B cell (primary cell): ENCODE measurements around the gene TRIO. TPM values are rescaled to one million over a fixed set of nuclear protein-coding genes. Genes with fewer than 3 reads are reported as not detected.

Experiments used
- ATAC-seq: fragments of 200-7000 bp; cut with Tn5 transposase; one replicate; pipeline ENCODE4 v1.10.0; 2021; ENCODE audit warnings: low read depth, mild to moderate bottlenecking, moderate number of reproducible peaks, moderate library complexity
- CTCF ChIA-PET: fragments of 350-600 bp; sonication (Branson Sonifier 250); formaldehyde crosslinking; loops from one replicate; lab custom pipeline; 2021; ENCODE audit warnings: antibody characterized with exemption, inconsistent platforms; lab: Charles Lee
- POLR2A ChIA-PET: fragments of 350-600 bp; sonication (Branson Sonifier 250); formaldehyde crosslinking; loops from one replicate; lab custom pipeline; 2021; ENCODE audit warnings: antibody characterized with exemption; lab: Charles Lee
- DNase-seq: peaks from one replicate; pipeline ENCODE4 v3.0.0; 2013
- H2AFZ ChIP-seq: 2 replicates; pipeline ENCODE4 v1.6.1; 2012; ENCODE audit warnings: mild to moderate bottlenecking, low read depth, low read length; ENCODE audit not compliant: insufficient read depth, poor library complexity, severe bottlenecking
- H3K27ac ChIP-seq, 2 donors: 1 replicate in 1 of 2; 2 replicates in 1 of 2; pipeline ENCODE4 v1.5.1; 2012 to 2013; ENCODE audit warnings: low read length in 2 of 2, mild to moderate bottlenecking in 2 of 2, moderate library complexity in 1 of 2
- H3K27me3 ChIP-seq, 4 experiments: fragments of 200-600 bp in 1 of 4; sonication (generic) in 1 of 4; replicated peaks in 1 of 4; 1 replicate in 2 of 4; 2 replicates in 2 of 4; pipeline versions ENCODE4 v1.6.1 to v1.7.0; 2013 to 2016; ENCODE audit warnings: low read length in 3 of 4, mild to moderate bottlenecking in 2 of 4, mixed read lengths in 1 of 4, moderate library complexity in 1 of 4; ENCODE audit not compliant: insufficient read depth in 4 of 4, control insufficient read depth in 3 of 4; ENCODE audit errors: control extremely low read depth in 1 of 4
- H3K36me3 ChIP-seq, 2 experiments: replicated peaks in 1 of 2; 1 replicate in 1 of 2; 2 replicates in 1 of 2; pipeline versions ENCODE4 v1.6.1 to v1.7.1; 2013; ENCODE audit warnings: low read length in 1 of 2; ENCODE audit not compliant: insufficient read depth in 2 of 2, control insufficient read depth in 1 of 2; ENCODE audit errors: control extremely low read depth in 1 of 2, extremely low read depth in 1 of 2
- H3K4me1 ChIP-seq, 2 donors: fragments of 200-600 bp in 1 of 2; sonication (generic) in 1 of 2; 1 replicate in 1 of 2; 2 replicates in 1 of 2; pipeline versions ENCODE4 v1.5.1 to v1.6.1; 2013 to 2017; ENCODE audit warnings: low read length in 2 of 2; ENCODE audit not compliant: control insufficient read depth in 2 of 2, insufficient read depth in 2 of 2
- H3K4me2 ChIP-seq: replicated peaks from 2 replicates; pipeline ENCODE3; 2012; ENCODE audit warnings: mild to moderate bottlenecking, low read depth, low read length; ENCODE audit not compliant: poor library complexity, severe bottlenecking
- H3K4me3 ChIP-seq, 5 experiments: fragments of 200-600 bp in 1 of 5; sonication (generic) in 1 of 5; 1 replicate in 3 of 5; 2 replicates in 2 of 5; pipeline versions ENCODE4 v1.5.1 to v1.7.0; 2011 to 2016; ENCODE audit warnings: low read length in 4 of 5, mild to moderate bottlenecking in 4 of 5, low read depth in 2 of 5, control low read depth in 1 of 5, moderate library complexity in 1 of 5; ENCODE audit not compliant: insufficient read depth in 1 of 5; ENCODE audit errors: control extremely low read depth in 1 of 5, extremely low read depth in 1 of 5
- H3K79me2 ChIP-seq: fragments of 200-600 bp; sonication (generic); one replicate; pipeline ENCODE4 v1.6.0; 2016; ENCODE audit warnings: low read length; ENCODE audit not compliant: control insufficient read depth, insufficient read depth
- H3K9ac ChIP-seq: fragments of 200-600 bp; sonication (generic); 2 replicates; pipeline ENCODE4 v1.6.1; 2017; ENCODE audit warnings: mild to moderate bottlenecking, low read length, moderate library complexity
- H3K9me3 ChIP-seq, 3 donors: one replicate each; pipeline versions ENCODE4 v1.6.1 to v1.7.1; 2013; ENCODE audit warnings: low read length in 2 of 3; ENCODE audit not compliant: control insufficient read depth in 2 of 3, insufficient read depth in 1 of 3; ENCODE audit errors: control extremely low read depth in 1 of 3
- H4K20me1 ChIP-seq: 2 replicates; pipeline ENCODE4 v1.6.0; 2012; ENCODE audit warnings: mild to moderate bottlenecking, low read length; ENCODE audit not compliant: insufficient read depth, control insufficient read depth, poor library complexity, severe bottlenecking
- H3K27ac Mint-ChIP-seq: one replicate; pipeline ENCODE4 v1.8.0; 2021; ENCODE audit warnings: mixed read lengths
- H3K27me3 Mint-ChIP-seq: one replicate; pipeline ENCODE4 v1.8.0; 2021; ENCODE audit warnings: mixed read lengths
- H3K4me1 Mint-ChIP-seq: one replicate; pipeline ENCODE4 v1.8.0; 2021; ENCODE audit warnings: mixed read lengths
- H3K4me3 Mint-ChIP-seq: one replicate; pipeline ENCODE4 v1.8.0; 2021; ENCODE audit warnings: mixed read lengths
- H3K9me3 Mint-ChIP-seq: one replicate; pipeline ENCODE4 v1.8.0; 2022; ENCODE audit warnings: mixed read lengths; ENCODE audit not compliant: insufficient read depth
- EZH2 ChIP-seq: IDR thresholded peaks from 2 replicates; pipeline ENCODE4 v1.6.1; 2012; ENCODE audit warnings: borderline replicate concordance, low read depth, mild to moderate bottlenecking, moderate library complexity, low read length; ENCODE audit not compliant: insufficient read depth, poor library complexity, severe bottlenecking
- WGBS: methylation state at CpG from one replicate; pipeline ENCODE4 v1.1.5; 2013; ENCODE audit warnings: missing lambda C conversion rate; ENCODE audit not compliant: insufficient coverage; 5-methylcytosine and 5-hydroxymethylcytosine counted together
- intact Hi-C: fragments of 100-400 bp; cut with micrococcal nuclease; formaldehyde crosslinking; loops from one replicate; pipeline ENCODE4 v1.10.0; 2022
- polyA plus RNA-seq: library from polyadenylated mRNA; depleted of rRNA; stranded (reverse); fragments of >200 nt; gene quantifications from 2 replicates; pipeline ENCODE4 v1.2.3, GENCODE V29; 2012
- total RNA-seq, 2 donors: library from RNA; stranded (reverse); fragments of 120-200 nt in 1 of 2; gene quantifications; 1 replicate in 1 of 2; 2 replicates in 1 of 2; pipeline versions ENCODE4 v1.2.3 to v1.2.4, GENCODE V29; 2013 to 2022
- TF ChIP-seq, protein P1 (sequence below): fragments of 200-600 bp; IDR thresholded peaks from one replicate; pipeline ENCODE4 v1.8.0; 2022; ENCODE audit warnings: antibody characterized with exemption, mild to moderate bottlenecking

The TRIO gene
- total and polyA plus RNA-seq, 2 donors (not counting 1 experiment from before 2014, with no cell fraction given) = 90.5 to 479 TPM

DNA sequence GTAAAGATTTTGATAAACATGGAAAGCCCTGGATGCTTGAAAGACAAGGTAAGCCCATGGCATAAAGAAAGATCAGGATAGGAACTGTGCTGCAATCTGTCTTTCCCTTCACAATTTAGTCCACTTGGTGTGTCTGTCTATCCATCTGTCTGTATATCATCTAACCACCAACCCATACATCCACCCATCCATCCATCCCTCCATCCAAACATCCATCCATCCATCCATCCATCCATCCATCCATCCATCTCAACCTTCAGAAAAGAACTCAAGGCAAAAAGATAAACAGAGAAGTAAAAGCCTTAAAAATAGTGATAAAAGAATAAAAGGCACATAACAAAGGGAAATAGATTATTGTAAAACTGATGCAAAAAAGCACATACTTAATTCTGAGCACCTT is 15.1 kb upstream of the TRIO start:
- Histone ChIP-seq H4K20me1 (no peaks in the 10 kb centered on the region), H3K27me3 (no peaks in the 10 kb centered on the region), H3K27ac (no peak overlapping the region), H3K9me3 (no peaks in the 10 kb centered on the region), H3K79me2 (no peaks in the 10 kb centered on the region), H3K4me2 (no peak overlapping the region), H3K9ac (no peak overlapping the region), H2AFZ (no peak overlapping the region), H3K4me3 (no peak overlapping the region), H3K36me3 (no peaks in the 10 kb centered on the region), H3K4me1 (no peaks in the 10 kb centered on the region)
- no peaks in the 10 kb centered on the region for H3K4me1 Mint-ChIP-seq
- ChIA-PET CTCF (interaction anchor here (2.4 kb wide), 1 partner anchor 14 kb away, joined by 5 read pairs; no protein-coding TSS in a partner anchor), POLR2A (no interaction called here)
- no peak for DNase-seq
- H3K27me3 Mint-ChIP-seq = peaks cover 3% of the 10 kb centered on the region
- TF ChIP-seq, protein P1, sequence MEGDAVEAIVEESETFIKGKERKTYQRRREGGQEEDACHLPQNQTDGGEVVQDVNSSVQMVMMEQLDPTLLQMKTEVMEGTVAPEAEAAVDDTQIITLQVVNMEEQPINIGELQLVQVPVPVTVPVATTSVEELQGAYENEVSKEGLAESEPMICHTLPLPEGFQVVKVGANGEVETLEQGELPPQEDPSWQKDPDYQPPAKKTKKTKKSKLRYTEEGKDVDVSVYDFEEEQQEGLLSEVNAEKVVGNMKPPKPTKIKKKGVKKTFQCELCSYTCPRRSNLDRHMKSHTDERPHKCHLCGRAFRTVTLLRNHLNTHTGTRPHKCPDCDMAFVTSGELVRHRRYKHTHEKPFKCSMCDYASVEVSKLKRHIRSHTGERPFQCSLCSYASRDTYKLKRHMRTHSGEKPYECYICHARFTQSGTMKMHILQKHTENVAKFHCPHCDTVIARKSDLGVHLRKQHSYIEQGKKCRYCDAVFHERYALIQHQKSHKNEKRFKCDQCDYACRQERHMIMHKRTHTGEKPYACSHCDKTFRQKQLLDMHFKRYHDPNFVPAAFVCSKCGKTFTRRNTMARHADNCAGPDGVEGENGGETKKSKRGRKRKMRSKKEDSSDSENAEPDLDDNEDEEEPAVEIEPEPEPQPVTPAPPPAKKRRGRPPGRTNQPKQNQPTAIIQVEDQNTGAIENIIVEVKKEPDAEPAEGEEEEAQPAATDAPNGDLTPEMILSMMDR = no peak
- no peaks in the 10 kb centered on the region for H3K9me3 Mint-ChIP-seq
- intact Hi-C loops = no loop called here
- no peak overlapping the region for H3K4me3 Mint-ChIP-seq
- ATAC-seq = no peak
- no peak overlapping the region for H3K27ac Mint-ChIP-seq

DNA sequence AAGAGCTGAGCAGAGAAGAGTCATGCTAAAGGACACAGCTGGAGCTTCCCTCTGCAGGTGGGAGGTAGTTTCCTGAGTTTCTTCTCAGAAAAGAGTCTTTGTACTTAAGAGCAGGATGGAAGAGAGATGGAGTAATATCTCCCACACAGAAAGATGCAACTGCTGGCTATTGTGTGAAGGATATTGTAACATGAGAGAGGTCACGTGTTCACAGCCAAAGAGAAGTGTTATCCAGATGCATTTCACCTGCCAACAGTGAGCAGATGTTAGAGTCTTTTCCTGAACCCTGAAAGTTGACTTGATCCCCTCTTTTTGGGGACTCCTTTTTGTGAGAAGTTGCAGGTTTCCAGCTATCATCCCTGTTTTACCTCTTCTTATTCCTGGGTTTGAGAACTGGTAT is 14.0 kb upstream of the TRIO start:
- no peaks in the 10 kb centered on the region for H3K36me3 ChIP-seq
- Mint-ChIP-seq H3K4me1 (no peaks in the 10 kb centered on the region), H3K9me3 (no peaks in the 10 kb centered on the region), H3K27me3 (peaks cover 6% of the 10 kb centered on the region), H3K27ac (no peak overlapping the region), H3K4me3 (no peak overlapping the region)
- intact Hi-C loops = no loop called here
- H3K27ac ChIP-seq = no peak overlapping the region
- no peak overlapping the region for H3K4me3 ChIP-seq
- DNase-seq (no peak), ATAC-seq (no peak)
- H2AFZ ChIP-seq = no peak overlapping the region
- ChIA-PET CTCF (interaction anchor here (0.6 to 2.4 kb wide), 2 partner anchors 13 to 79 kb away, joined by 3 to 5 read pairs; no protein-coding TSS in a partner anchor), POLR2A (no interaction called here)
- no peaks in the 10 kb centered on the region for H4K20me1 ChIP-seq
- no peaks in the 10 kb centered on the region for H3K27me3 ChIP-seq
- no peak overlapping the region for H3K4me2 ChIP-seq
- 50% methylated on average over 1 of the region's 1 CpG for WGBS
- no peaks in the 10 kb centered on the region for H3K79me2 ChIP-seq
- H3K9ac ChIP-seq = no peak overlapping the region
- no peaks in the 10 kb centered on the region for H3K9me3 ChIP-seq
- TF ChIP-seq EZH2 = no peak
- TF ChIP-seq, protein P1 = no peak
- no peaks in the 10 kb centered on the region for H3K4me1 ChIP-seq
